GM18951 (cell line): Measurements from ENCODE around the gene SLC7A1.

Experiments
- POLR2A ChIP-seq: IDR thresholded peaks from 4 replicates; pipeline ENCODE4 v1.6.1; 2011; ENCODE audit warnings: mild to moderate bottlenecking; ENCODE audit not compliant: insufficient read length, insufficient read depth; ENCODE audit errors: extremely low read depth
- in situ Hi-C: fragments of 300-500 bp; cut with MboI; formaldehyde crosslinking; loops from one replicate; pipeline ENCODE4 v1.12.0; 2022; ENCODE audit warnings: low sequenced_read_pairs, mixed read lengths, inconsistent platforms; ENCODE audit not compliant: unreplicated experiment

The SLC7A1 gene

DNA sequence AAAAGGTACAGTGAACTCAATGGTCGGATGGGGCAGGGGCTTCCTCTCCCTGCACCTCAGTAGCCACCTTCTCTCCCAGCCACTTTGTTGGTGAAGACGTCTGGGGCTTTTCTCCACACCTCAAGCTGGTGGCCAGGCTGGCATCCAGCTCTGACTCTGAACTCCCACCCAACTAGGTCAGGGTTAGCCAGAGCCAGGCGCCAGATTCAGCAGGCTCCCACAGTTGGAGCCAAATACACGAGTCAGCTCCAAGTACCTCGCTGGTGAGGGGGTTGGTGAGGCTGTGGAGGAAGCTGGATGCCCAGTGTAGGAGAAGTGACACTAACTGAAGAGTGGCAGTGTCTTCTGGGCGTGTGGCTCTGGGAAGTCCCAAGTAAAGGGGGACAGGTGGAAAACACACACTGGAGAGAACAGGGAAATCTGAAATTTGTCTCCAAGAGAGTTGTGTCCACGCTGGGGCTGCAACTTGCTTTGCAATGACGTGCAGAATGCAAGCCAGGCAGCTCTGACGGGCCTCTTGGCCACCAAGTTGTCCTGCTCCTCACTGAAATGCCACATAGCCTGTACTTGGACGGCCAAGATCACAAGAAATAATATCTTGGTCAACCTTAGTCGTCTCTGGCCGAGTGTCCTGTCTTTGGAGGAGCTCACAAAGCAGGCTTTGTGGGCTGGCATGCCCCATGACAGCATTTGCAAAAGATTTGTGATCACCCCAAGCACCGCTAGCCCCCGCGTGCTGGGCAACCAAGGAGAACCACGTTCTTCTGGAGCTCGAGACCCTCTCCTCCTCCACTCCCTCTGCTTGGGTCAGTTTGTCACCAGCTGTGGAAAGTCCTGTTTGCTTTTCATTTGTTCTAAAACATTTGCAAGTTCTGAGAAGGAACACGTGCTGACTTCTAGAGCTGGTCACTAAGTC is 18.1 kb downstream of the SLC7A1 start:
- in situ Hi-C loops: no loop called here
- no peak for TF ChIP-seq POLR2A

GRCh38 chr13:29576581-29576980 is 18.9 kb downstream of the SLC7A1 start:
- in situ Hi-C loops: no loop called here
- TF ChIP-seq POLR2A: no peak

- in situ Hi-C loops: no loop called here
- no peak for TF ChIP-seq POLR2A
Measured at GRCh38 chr13:29575098-29575497, 20.4 kb downstream of the SLC7A1 start.

- TF ChIP-seq POLR2A: no peak
- in situ Hi-C loops: no loop called here
Measured at GRCh38 chr13:29573190-29573589, 22.3 kb downstream of the SLC7A1 start.

DNA sequence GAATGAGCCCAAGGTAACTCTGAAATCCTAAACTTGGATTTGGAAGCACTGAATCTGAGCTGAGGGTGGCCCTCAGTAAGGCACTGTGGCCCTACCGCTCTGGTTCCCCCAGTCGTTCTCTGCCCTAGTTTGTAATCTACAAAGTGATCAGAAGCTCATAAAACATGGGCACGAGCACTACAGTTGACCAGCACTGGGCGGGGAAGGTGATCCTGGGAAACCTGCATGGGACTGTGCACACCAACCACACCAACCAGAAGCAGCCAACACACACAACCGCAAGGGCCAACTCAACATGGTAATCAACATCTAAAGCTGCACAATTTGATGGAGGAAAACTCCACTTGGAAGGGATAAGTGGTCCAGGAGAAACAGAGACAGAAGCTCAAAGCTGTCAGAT is 22.9 kb downstream of the SLC7A1 start:
- in situ Hi-C loops: no loop called here
- no peak for TF ChIP-seq POLR2A

GRCh38 chr13:29571876-29572570 is 23.5 kb downstream of the SLC7A1 start:
- TF ChIP-seq POLR2A: no peak
- in situ Hi-C loops: no loop called here

DNA sequence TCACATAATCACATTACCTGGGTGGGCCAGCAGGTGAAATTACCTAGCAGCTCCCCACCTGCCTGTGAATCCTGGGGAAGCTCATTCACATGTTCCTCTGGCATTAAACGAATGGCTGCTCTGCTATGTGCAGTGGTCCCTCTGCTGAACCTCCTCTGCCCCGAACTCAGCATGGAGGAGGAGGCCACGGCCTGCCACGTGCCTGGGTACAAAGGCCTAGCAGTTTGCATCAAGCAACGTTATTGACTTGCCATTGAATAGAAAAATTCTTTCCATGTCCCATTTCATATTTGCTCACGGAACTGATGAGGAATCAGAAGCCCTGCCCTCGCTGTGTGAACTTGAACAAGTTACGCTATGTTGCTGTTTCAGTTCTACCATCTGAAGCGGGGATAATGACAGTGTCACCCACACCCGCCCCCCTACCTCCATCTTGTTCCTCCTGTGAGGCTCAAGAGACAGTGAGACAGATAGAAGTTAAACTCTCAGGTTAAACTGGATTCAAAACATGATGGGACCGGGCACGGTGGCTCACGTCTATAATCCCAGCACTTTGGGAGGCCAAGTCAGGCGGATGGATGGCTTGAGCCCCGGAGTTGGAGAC is 25.3 kb downstream of the SLC7A1 start:
- no peak for TF ChIP-seq POLR2A
- in situ Hi-C loops: no loop called here

DNA sequence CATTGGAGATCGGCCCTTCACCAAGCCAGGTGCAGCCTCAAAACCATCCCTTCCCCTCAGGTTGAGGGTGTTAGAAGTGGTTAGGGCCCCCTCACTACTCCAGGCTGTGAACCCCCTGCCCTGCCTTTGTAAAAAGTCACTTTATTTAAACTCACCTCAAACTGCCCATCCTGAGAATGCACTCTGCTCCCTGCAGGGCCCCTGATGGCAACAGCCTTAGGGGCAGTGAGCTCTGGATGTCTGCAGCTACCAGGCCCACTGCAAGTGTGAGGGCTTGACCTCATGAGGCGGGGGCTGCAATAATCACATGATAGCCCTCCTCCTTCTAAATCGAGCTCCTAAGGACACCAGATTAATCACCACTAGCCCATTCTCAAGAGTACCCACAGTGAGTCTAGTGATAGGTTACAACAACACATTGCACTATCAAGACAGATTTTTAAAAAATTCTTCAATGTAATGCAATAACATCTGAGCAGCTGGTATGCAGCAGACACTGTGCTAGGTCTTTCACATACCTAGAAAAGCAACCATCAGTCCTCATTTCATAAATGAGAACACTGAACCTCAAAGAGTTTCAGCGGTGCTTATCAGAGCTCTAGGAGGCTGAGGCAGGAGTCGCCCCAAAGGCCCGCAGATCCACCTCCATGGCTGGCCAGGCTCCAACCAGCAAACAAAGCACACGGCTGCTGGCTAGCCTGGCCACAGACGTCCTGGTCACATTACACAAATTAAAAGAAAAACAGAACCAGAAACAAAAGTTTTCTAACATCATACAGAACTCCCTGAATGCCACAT is 26.0 kb downstream of the SLC7A1 start:
- in situ Hi-C loops: no loop called here
- TF ChIP-seq POLR2A: no peak

GRCh38 chr13:29568731-29569130 is 26.8 kb downstream of the SLC7A1 start:
- in situ Hi-C loops: no loop called here
- TF ChIP-seq POLR2A: no peak

- in situ Hi-C loops: no loop called here
- TF ChIP-seq POLR2A: no peak
Measured at GRCh38 chr13:29567411-29567810, 28.1 kb downstream of the SLC7A1 start.

GRCh38 chr13:29566206-29566605 is 29.3 kb downstream of the SLC7A1 start:
- TF ChIP-seq POLR2A: no peak
- in situ Hi-C loops: no loop called here

DNA sequence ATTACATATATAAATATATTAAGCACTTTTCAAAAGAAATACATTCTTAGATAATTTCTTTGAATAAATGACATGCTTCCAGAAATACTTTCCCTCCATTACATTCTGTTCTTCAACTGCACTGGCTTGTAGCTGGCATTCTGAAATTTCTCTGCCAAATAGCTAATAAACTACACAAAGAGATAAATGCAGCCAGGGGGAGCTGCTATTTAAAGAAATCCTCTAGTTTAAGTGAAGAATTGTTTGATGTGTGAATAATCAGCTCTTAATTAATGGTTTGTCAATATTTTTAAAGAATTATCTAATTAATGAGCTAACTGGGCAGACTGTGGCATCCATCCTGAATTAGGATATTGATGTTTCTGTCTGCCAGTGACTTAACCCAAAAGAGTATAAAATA is 30.7 kb downstream of the SLC7A1 start:
- in situ Hi-C loops: no loop called here
- no peak for TF ChIP-seq POLR2A

DNA sequence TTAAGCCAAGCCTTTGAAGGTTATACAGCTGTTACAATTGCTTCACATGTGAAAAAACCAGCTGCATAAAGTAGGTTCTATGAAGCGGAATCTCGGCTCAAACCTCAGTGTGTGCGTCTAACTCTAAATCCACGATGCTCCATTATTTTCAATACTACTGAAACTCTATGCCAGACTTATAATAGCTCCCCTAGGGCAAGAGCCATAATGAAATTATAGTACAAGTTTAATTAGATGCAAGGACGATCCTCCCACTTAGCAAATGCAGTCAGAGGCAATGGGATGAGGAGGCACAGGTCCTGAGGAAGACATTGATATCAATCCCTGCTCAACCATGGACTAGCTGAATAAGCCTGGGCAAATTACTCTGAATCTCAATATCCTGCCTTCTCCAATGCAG is 31.1 kb downstream of the SLC7A1 start:
- no peak for TF ChIP-seq POLR2A
- in situ Hi-C loops: no loop called here
